CD4-positive, CD25-positive, alpha-beta regulatory T cell (primary cell): Measurements from ENCODE around the gene CGB2. TPM values are rescaled to one million over a fixed set of nuclear protein-coding genes. Genes with fewer than 3 reads are reported as not detected.
"Not testable (repeated sequence)": the region's sequence is repeated elsewhere in the genome, so short reads cannot be mapped to it uniquely, and the experiment has no call there.

Source experiments
- ATAC-seq, 2 donors: fragments of 150-1000 bp; cut with Tn5 transposase; one replicate each; pipeline ENCODE4 v1.10.0; 2021; ENCODE audit warnings: low read depth in 2 of 2, moderate number of reproducible peaks in 2 of 2, moderate library complexity in 1 of 2
- DNase-seq, 3 donors: peaks; one replicate each; pipeline versions ENCODE4 v3.0.0 to v3.0.0-alpha.2; 2012 to 2022; ENCODE audit warnings: mixed read lengths in 1 of 3
- H3K27ac ChIP-seq: one replicate; pipeline ENCODE4 v1.7.0; 2013; ENCODE audit warnings: mild to moderate bottlenecking, low read length; ENCODE audit not compliant: insufficient read depth, poor library complexity, severe bottlenecking
- H3K27me3 ChIP-seq: one replicate; pipeline ENCODE4 v1.7.0; 2013; ENCODE audit warnings: low read length; ENCODE audit not compliant: control insufficient read depth, insufficient read depth
- H3K36me3 ChIP-seq: one replicate; pipeline ENCODE4 v1.7.0; 2013; ENCODE audit warnings: mild to moderate bottlenecking, low read length, moderate library complexity; ENCODE audit not compliant: control insufficient read depth, insufficient read depth
- H3K4me1 ChIP-seq: 2 replicates; pipeline ENCODE4 v1.7.0; 2013; ENCODE audit warnings: mild to moderate bottlenecking, low read length; ENCODE audit not compliant: insufficient read depth, control insufficient read depth, poor library complexity, severe bottlenecking
- H3K4me3 ChIP-seq: one replicate; pipeline ENCODE4 v1.7.0; 2013; ENCODE audit warnings: low read depth, mild to moderate bottlenecking, low read length, moderate library complexity
- H3K9me3 ChIP-seq, 2 experiments: 1 replicate in 1 of 2; 2 replicates in 1 of 2; pipeline ENCODE4 v1.7.0; 2013; ENCODE audit warnings: low read length in 2 of 2, mild to moderate bottlenecking in 1 of 2, moderate library complexity in 1 of 2; ENCODE audit not compliant: control insufficient read depth in 2 of 2
- H3K27ac Mint-ChIP-seq, 3 donors: one replicate each; pipeline ENCODE4 v1.8.0; 2020 to 2022; ENCODE audit warnings: mild to moderate bottlenecking in 3 of 3, mixed read lengths in 3 of 3, moderate library complexity in 2 of 3
- H3K27me3 Mint-ChIP-seq: one replicate; pipeline ENCODE4 v1.8.0; 2022; ENCODE audit warnings: mild to moderate bottlenecking, mixed read lengths
- H3K36me3 Mint-ChIP-seq: one replicate; pipeline ENCODE4 v1.8.0; 2020; ENCODE audit warnings: mixed read lengths
- H3K4me1 Mint-ChIP-seq, 4 donors: one replicate each; pipeline ENCODE4 v1.8.0; 2020 to 2022; ENCODE audit warnings: mixed read lengths in 4 of 4, mild to moderate bottlenecking in 1 of 4
- H3K4me3 Mint-ChIP-seq, 4 donors: one replicate each; pipeline ENCODE4 v1.8.0; 2020 to 2022; ENCODE audit warnings: mild to moderate bottlenecking in 4 of 4, mixed read lengths in 4 of 4, moderate library complexity in 3 of 4
- H3K9me3 Mint-ChIP-seq, 7 donors: one replicate each; pipeline ENCODE4 v1.8.0; 2020 to 2022; ENCODE audit warnings: mixed read lengths in 7 of 7, mild to moderate bottlenecking in 3 of 7, moderate library complexity in 2 of 7
- polyA plus RNA-seq, 4 donors: library from polyadenylated mRNA; unstranded; fragments of 300-500 nt; fragmentation: Illumina TruSeq; gene quantifications; one replicate each; pipeline ENCODE4 v1.2.3, GENCODE V29; 2021
- total RNA-seq: library from RNA; stranded (reverse); gene quantifications from one replicate; pipeline ENCODE4 v1.2.3, GENCODE V29; 2022

Gene CGB2
- total and polyA plus RNA-seq, 5 donors from 2014 or later = not detected

- H3K27ac ChIP-seq = no peak overlapping the region
- H3K4me1 ChIP-seq = peaks cover 21% of the 10 kb centered on the region
- H3K4me3 ChIP-seq = no peak overlapping the region
- no peaks in the 10 kb centered on the region for H3K9me3 Mint-ChIP-seq
- no peaks in the 10 kb centered on the region for H3K27me3 ChIP-seq
- no peak for ATAC-seq
- H3K4me1 Mint-ChIP-seq = peaks cover 0 to 18% (median 5%) of the 10 kb centered on the region in 4 donors
- peaks cover 6% of the 10 kb centered on the region for H3K36me3 ChIP-seq
- peaks cover 3% of the 10 kb centered on the region for H3K36me3 Mint-ChIP-seq
- H3K9me3 ChIP-seq = no peaks in the 10 kb centered on the region
- H3K27me3 Mint-ChIP-seq = peaks cover 3% of the 10 kb centered on the region
- no peak overlapping the region for H3K27ac Mint-ChIP-seq
- H3K4me3 Mint-ChIP-seq = peak overlapping the region in 1 of 4 donors; percentile 42
- no peak for DNase-seq
Observed at GRCh38 chr19:49014123-49014869, 17.4 kb upstream of the CGB2 start.

GRCh38 chr19:49014870-49015255 lies 16.8 kb upstream of the CGB2 start:
- Mint-ChIP-seq H3K27ac (no peak overlapping the region), H3K9me3 (no peaks in the 10 kb centered on the region), H3K4me3 (peak overlapping the region in 1 of 4 donors; percentile 44), H3K27me3 (peaks cover 5% of the 10 kb centered on the region), H3K4me1 (peaks cover 0 to 22% (median 7%) of the 10 kb centered on the region in 4 donors), H3K36me3 (peaks cover 3% of the 10 kb centered on the region)
- peaks cover 2% of the 10 kb centered on the region for H3K36me3 ChIP-seq
- H3K27me3 ChIP-seq = no peaks in the 10 kb centered on the region
- no peak overlapping the region for H3K4me3 ChIP-seq
- no peak overlapping the region for H3K27ac ChIP-seq
- no peak for ATAC-seq
- no peak for DNase-seq
- H3K4me1 ChIP-seq = peaks cover 26% of the 10 kb centered on the region
- no peaks in the 10 kb centered on the region for H3K9me3 ChIP-seq

GRCh38 chr19:49016067-49016839 lies 15.4 kb upstream of the CGB2 start:
- Histone ChIP-seq H3K4me1 (peaks cover 31% of the 10 kb centered on the region), H3K27me3 (no peaks in the 10 kb centered on the region), H3K36me3 (peaks cover under 1% of the 10 kb centered on the region), H3K27ac (no peak overlapping the region), H3K4me3 (no peak overlapping the region), H3K9me3 (no peaks in the 10 kb centered on the region)
- Mint-ChIP-seq H3K27ac (no peak overlapping the region), H3K36me3 (peaks cover 3% of the 10 kb centered on the region), H3K27me3 (peaks cover 9% of the 10 kb centered on the region), H3K4me1 (peaks cover 6 to 35% (median 12%) of the 10 kb centered on the region in 4 donors), H3K9me3 (no peaks in the 10 kb centered on the region), H3K4me3 (peak overlapping the region; percentile 44 to 70 (median 65))
- DNase-seq (no peak), ATAC-seq (no peak)

- H3K4me3 Mint-ChIP-seq = peak within 1 kb of the TSS; percentile 80 to 92 (median 87)
- H3K9me3 Mint-ChIP-seq = peaks cover 0 to 1% (median 0%) of the 10 kb centered on the region in 7 donors
- no peak for DNase-seq
- Histone ChIP-seq H3K9me3 (no peaks in the 10 kb centered on the region), H3K27ac (peak within 1 kb of the TSS; percentile 49), H3K4me1 (peaks cover 31% of the 10 kb centered on the region), H3K36me3 (no peaks in the 10 kb centered on the region), H3K27me3 (no peaks in the 10 kb centered on the region), H3K4me3 (no peak within 1 kb of the TSS)
- H3K4me1 Mint-ChIP-seq = peaks cover 7 to 39% (median 15%) of the 10 kb centered on the region in 4 donors
- peak within 1 kb of the TSS in 2 of 3 donors; percentile 12 to 59 for H3K27ac Mint-ChIP-seq
- H3K36me3 Mint-ChIP-seq = peaks cover 3% of the 10 kb centered on the region
- no peak for ATAC-seq
- peaks cover 10% of the 10 kb centered on the region for H3K27me3 Mint-ChIP-seq
Observed at GRCh38 chr19:49017041-49017665, 14.5 kb upstream of the CGB2 start, which contains the start of gene LHB. TSS of gene LHB (minus strand) at chr19:49017091. CDS start at chr19:49017081, 10 bp downstream.

- Mint-ChIP-seq H3K4me3 (peak overlapping the region; percentile 80 to 94 (median 92)), H3K4me1 (peaks cover 7 to 39% (median 15%) of the 10 kb centered on the region in 4 donors), H3K27ac (peak overlapping the region in 2 of 3 donors; percentile 59 to 79), H3K9me3 (peaks cover 0 to 1% (median 0%) of the 10 kb centered on the region in 7 donors), H3K27me3 (peaks cover 10% of the 10 kb centered on the region), H3K36me3 (peaks cover 3% of the 10 kb centered on the region)
- H3K27ac ChIP-seq = peak overlapping the region; percentile 49
- H3K4me1 ChIP-seq = peaks cover 31% of the 10 kb centered on the region
- peak overlapping the region; percentile 66 for H3K4me3 ChIP-seq
- no peaks in the 10 kb centered on the region for H3K27me3 ChIP-seq
- no peaks in the 10 kb centered on the region for H3K9me3 ChIP-seq
- peak; percentile 59 to 72 (median 69) for DNase-seq
- H3K36me3 ChIP-seq = no peaks in the 10 kb centered on the region
- ATAC-seq = peak; percentile 85
Observed at GRCh38 chr19:49017666-49018351, 13.9 kb upstream of the CGB2 start.

GRCh38 chr19:49018388-49019241 lies 13.1 kb upstream of the CGB2 start:
- DNase-seq = peak in 2 of 3 donors; percentile 28 to 53
- peaks cover 7 to 39% (median 15%) of the 10 kb centered on the region in 4 donors for H3K4me1 Mint-ChIP-seq
- peak overlapping the region; percentile 80 to 94 (median 92) for H3K4me3 Mint-ChIP-seq
- H3K27me3 ChIP-seq, H3K36me3 Mint-ChIP-seq, H3K9me3 ChIP-seq, H3K36me3 ChIP-seq, H3K9me3 Mint-ChIP-seq, H3K27ac ChIP-seq, ATAC-seq: not testable (repeated sequence)
- H3K27me3 Mint-ChIP-seq = peaks cover 10% of the 10 kb centered on the region
- Histone ChIP-seq H3K4me3 (peak overlapping the region; percentile 66), H3K4me1 (peaks cover 31% of the 10 kb centered on the region)
- H3K27ac Mint-ChIP-seq = peak overlapping the region; percentile 79 to 92 (median 90)
